ENCODE measurements around the gene RASGRP4. TPM values are rescaled to one million over a fixed set of nuclear protein-coding genes. Genes with fewer than 3 reads are reported as not detected.

Gene RASGRP4
- total and polyA plus RNA-seq, 8 donors = 0.20 to 1.3 (median 0.47) TPM

DNA sequence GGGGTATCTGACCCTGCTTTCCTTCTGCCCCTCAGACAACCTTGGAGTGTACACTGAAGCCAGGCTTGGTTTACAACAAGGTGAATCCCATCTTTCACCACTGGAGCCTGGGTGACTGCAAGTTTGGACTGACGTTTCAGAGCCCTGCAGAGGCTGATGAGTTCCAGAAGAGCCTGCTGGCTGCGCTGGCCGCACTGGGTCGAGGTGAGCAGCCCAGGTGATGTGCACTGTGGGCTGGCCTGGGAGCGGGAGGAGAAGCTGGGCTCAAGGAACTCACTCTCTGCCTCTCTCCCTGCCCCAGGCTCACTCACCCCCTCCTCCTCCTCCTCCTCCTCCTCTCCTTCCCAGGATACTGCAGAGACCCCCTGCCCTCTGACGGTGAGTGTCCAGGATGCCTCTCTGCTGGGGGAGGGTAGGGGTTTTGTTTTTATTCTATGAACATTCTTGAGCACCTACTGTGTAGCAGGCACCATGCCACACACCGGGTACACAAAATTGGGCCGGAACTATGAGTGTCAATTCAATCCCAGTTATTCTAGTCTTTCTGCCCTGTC lies 34.0 kb downstream of the RASGRP4 start:
- FAIRE-seq = no peak
- no peak for ATAC-seq
- no peak overlapping the region for H3K27ac ChIP-seq
- 56 to 57% methylated on average over 8 of the region's 8 CpGs for WGBS, 2 donors
- peaks cover 0 to 8% (median 0%) of the 10 kb centered on the region in 3 donors for H3K4me1 ChIP-seq
- H3K36me3 ChIP-seq = no peaks in the 10 kb centered on the region
- TF ChIP-seq, protein P1, sequence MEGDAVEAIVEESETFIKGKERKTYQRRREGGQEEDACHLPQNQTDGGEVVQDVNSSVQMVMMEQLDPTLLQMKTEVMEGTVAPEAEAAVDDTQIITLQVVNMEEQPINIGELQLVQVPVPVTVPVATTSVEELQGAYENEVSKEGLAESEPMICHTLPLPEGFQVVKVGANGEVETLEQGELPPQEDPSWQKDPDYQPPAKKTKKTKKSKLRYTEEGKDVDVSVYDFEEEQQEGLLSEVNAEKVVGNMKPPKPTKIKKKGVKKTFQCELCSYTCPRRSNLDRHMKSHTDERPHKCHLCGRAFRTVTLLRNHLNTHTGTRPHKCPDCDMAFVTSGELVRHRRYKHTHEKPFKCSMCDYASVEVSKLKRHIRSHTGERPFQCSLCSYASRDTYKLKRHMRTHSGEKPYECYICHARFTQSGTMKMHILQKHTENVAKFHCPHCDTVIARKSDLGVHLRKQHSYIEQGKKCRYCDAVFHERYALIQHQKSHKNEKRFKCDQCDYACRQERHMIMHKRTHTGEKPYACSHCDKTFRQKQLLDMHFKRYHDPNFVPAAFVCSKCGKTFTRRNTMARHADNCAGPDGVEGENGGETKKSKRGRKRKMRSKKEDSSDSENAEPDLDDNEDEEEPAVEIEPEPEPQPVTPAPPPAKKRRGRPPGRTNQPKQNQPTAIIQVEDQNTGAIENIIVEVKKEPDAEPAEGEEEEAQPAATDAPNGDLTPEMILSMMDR (IDR thresholded peaks at IDR 0.05) = no peak
- peaks cover 0 to 8% (median 0%) of the 10 kb centered on the region in 4 donors for H3K27me3 ChIP-seq
- no peak overlapping the region for H3K4me3 ChIP-seq
- H3K9me3 ChIP-seq = no peaks in the 10 kb centered on the region
- no peak for DNase-seq
- intact Hi-C loops (cut with DNase I) = no loop called here

DNA sequence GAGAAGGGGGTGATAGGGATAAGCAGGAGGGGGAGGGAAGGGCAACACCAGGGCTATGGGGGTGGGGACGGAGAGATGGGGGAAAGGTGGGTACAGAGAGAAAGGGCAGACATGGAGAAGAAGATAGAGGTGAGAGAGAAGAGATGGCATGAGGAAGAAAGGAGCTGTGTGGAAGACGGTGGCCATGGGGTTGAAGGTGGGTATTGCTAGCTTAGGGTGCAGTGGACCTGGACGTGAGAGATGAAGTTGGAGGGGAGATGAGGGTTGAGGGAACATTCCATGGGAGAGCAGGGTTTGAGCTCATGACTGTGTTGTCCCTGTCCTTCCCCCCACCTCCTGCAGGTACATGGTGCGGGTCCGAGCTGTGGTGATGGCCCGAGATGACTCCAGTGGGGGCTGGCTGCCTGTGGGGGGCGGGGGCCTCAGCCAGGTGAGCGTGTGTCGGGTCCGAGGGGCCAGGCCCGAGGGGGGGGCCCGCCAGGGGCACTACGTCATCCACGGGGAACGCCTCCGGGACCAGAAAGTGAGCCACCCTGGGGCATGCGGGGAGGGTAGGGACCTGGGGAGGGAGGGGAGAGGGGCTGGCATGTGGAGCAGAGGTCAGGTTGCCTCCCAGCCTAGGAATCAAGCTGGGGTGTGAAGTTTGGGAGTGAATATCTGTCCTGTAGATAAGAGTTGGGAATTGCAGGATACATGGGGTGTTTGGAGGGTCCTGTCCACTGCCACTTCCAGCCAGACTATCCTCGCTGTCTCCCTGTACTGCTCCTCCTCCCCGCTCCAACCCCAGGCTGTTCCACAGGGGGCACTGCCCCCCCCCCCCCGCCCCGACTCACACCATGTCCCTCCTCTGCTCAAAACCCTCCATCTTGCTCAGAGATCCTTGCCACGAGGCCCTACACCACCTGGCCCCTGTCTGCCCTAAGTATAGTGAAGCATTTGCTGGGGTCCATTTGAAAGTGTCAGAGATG lies 35.8 kb downstream of the RASGRP4 start:
- Histone ChIP-seq H3K27me3 (peaks cover 0 to 7% (median 0%) of the 10 kb centered on the region in 4 donors), H3K4me3 (no peak overlapping the region), H3K4me1 (peaks cover 0 to 11% (median 0%) of the 10 kb centered on the region in 3 donors), H3K27ac (no peak overlapping the region), H3K9me3 (no peaks in the 10 kb centered on the region), H3K36me3 (no peaks in the 10 kb centered on the region)
- WGBS, 2 donors = 47 to 52% methylated on average over 18 to 22 of the region's 22 CpGs
- DNase-seq = no peak
- TF ChIP-seq, protein P1 (IDR thresholded peaks at IDR 0.05) = no peak
- no peak for FAIRE-seq
- intact Hi-C loops (cut with DNase I) = no loop called here
- no peak for ATAC-seq

DNA sequence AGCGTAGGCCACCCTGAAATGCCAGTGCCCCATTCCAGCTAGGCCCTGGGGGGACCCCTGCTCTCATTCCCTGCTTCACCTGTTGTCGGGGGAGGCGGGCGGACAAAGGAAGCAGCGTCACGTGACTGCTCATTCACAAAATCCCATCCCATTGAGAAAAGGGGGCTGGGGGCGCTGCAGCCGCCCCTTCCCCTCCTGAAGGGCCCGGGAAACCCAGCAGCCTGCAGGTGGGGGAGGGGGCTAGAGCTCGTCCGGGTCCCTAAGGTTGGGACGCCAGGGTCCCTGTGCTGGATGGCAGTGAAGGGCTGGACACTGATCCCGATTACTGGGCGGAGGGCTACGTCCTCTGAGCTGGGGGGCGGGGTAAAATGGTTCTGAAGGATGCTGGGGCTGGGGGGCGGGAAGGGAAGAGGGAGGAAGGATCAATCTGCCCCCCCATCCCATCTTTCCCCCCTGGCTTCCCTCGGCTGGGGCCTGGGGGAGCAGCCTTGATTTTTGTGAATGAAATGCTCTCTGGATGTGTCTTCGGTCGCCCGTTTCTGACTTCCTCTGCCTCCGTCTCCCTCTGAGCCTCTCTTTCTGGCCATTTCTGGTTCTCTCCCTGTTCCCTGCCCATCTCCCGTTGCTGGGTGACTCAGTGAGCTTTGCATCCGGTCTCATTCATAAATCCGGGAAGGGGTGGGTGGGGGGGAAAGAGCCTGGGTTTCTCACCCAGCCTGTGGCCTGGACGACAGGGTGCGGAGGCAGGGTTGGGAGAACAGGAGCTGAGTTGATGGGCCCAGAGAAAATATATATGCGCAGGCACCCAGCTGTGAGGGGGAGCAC lies 36.7 kb downstream of the RASGRP4 start:
- DNase-seq (no peak), ATAC-seq (peak in 2 of 4 donors; percentile 3 to 9), FAIRE-seq (no peak)
- TF ChIP-seq, protein P1 (IDR thresholded peaks at IDR 0.05) = no peak
- Histone ChIP-seq H3K27me3 (no peaks in the 10 kb centered on the region), H3K36me3 (no peaks in the 10 kb centered on the region), H3K4me1 (peaks cover 0 to 11% (median 0%) of the 10 kb centered on the region in 3 donors), H3K9me3 (no peaks in the 10 kb centered on the region), H3K4me3 (peak overlapping the region in 2 of 4 donors; percentile 39 to 53), H3K27ac (peak overlapping the region in 2 of 4 donors; percentile 15 to 47)
- WGBS, 2 donors = 16 to 19% methylated on average over 22 to 28 of the region's 28 CpGs
- intact Hi-C loops (cut with DNase I) = no loop called here

DNA sequence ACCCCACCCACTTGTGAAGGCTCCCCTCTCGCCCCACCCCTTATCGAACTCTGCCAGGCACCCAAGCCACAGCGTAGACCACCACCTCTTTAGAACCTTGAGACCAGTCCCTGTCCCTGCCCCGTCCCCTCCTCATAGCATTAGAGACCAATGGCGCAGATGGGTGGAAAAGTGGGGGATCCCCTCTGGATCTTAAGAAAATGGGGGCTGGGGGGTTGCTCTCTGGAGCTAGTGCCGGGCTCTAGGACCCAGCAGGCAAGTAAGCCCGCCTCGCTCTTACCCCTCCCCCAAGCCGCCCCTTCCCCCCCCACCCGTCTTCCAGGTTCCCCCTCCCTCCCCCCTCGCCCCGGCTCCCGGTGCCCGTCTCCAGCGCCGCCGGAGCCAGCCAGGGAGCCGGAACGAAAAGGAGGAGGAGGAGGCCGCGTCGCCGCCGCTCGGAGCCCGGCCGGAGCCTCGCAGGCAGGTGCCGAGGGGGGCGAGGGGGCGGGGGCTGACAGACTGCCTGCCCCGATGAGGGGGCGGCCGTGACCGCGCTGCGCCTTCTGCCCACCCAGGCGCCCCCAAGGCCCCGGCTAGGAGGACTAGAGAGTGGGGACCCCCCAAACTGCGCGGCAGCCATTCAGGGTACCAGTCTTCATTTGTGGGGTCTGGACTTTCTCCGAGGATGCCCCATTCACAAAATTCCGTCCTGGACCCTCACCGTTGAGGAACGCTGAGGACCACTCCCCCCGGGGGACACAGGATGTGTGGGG lies 37.5 kb downstream of the RASGRP4 start, which contains the start of gene SPRED3:
SPRED3 (plus strand) TSS at position 349 of the 752 bp plus-strand sequence. CDS start 1,606 bp downstream, outside the sequence.
- Histone ChIP-seq H3K36me3 (peaks cover 0 to 2% (median 0%) of the 10 kb centered on the region in 3 donors), H3K27me3 (no peaks in the 10 kb centered on the region), H3K4me3 (peak within 1 kb of the TSS; percentile 20 to 53 (median 33)), H3K4me1 (peaks cover 0 to 11% (median 0%) of the 10 kb centered on the region in 3 donors), H3K27ac (peak within 1 kb of the TSS in 2 of 4 donors; percentile 15 to 47), H3K9me3 (no peaks in the 10 kb centered on the region)
- ATAC-seq (peak; percentile 41 to 42 (median 42)), DNase-seq (peak in 3 of 6 donors; percentile 43 to 74 (median 67)), FAIRE-seq (no peak)
- TF ChIP-seq, protein P1 (IDR thresholded peaks at IDR 0.05) = no peak
- intact Hi-C loops (cut with DNase I) = no loop called here
- WGBS, 2 donors = 1 to 2% methylated on average over 22 to 46 of the region's 46 CpGs

Data from pancreas (tissue), 10 donors.